Keratinocyte (primary cell): ENCODE measurements around the gene ADAT3.

Source experiments
- EZH2 ChIP-seq: IDR thresholded peaks from one replicate; pipeline ENCODE4 v1.6.1; 2012; ENCODE audit warnings: inconsistent platforms, mild to moderate bottlenecking, low read length, moderate library complexity
- TF ChIP-seq, protein P1 (sequence below), 3 experiments: IDR thresholded peaks in 1 of 3; conservative IDR thresholded peaks in 1 of 3; optimal IDR thresholded peaks in 1 of 3; 2 replicates in 2 of 3; 3 replicates in 1 of 3; pipeline versions ENCODE3 to v1.5.1; 2011; ENCODE audit warnings: low read length in 3 of 3, mild to moderate bottlenecking in 3 of 3, moderate library complexity in 2 of 3, control low read depth in 1 of 3, inconsistent platforms in 1 of 3; ENCODE audit not compliant: insufficient read depth in 2 of 3; ENCODE audit errors: extremely low read depth in 1 of 3

DNA sequence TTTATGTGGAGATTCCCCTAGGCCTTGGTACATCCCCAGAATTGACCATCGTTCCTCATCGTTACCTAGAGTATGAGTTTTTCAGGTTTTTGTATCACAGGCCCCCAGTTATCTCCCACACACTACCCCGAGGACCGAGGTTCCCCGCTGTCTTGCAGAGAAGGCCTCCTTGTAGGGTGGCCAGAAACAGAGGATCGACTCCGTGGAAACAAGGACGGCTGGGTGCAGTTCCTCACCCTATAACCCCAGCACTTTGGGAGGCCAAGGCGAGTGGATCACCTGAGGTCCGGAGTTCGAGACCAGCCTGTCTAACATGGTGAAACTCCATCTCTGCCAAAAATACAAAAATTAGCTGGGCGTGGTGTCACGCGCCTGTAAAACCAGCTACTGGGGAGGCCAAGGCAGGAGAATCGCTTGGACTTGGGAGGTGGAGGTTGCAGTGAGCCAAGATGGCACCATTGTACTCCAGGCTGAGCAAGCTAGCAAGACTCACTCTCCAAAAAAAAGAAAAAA is 720 bp downstream of the ADAT3 start:
- TF ChIP-seq, protein P1, sequence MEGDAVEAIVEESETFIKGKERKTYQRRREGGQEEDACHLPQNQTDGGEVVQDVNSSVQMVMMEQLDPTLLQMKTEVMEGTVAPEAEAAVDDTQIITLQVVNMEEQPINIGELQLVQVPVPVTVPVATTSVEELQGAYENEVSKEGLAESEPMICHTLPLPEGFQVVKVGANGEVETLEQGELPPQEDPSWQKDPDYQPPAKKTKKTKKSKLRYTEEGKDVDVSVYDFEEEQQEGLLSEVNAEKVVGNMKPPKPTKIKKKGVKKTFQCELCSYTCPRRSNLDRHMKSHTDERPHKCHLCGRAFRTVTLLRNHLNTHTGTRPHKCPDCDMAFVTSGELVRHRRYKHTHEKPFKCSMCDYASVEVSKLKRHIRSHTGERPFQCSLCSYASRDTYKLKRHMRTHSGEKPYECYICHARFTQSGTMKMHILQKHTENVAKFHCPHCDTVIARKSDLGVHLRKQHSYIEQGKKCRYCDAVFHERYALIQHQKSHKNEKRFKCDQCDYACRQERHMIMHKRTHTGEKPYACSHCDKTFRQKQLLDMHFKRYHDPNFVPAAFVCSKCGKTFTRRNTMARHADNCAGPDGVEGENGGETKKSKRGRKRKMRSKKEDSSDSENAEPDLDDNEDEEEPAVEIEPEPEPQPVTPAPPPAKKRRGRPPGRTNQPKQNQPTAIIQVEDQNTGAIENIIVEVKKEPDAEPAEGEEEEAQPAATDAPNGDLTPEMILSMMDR (optimal IDR thresholded peaks at IDR 0.05 in 1 of 3, IDR thresholded peaks at IDR 0.05 in 1 of 3, conservative IDR thresholded peaks at IDR 0.05 in 1 of 3; ENCODE audit: extremely low read depth in 1 of 3, insufficient read depth in 2 of 3, low read length in 3 of 3) = no peak
- TF ChIP-seq EZH2 = no peak
